IMR-90 (cell line): ENCODE results near the gene KIAA1614. TPM values are rescaled to one million over a fixed set of nuclear protein-coding genes. Genes with fewer than 3 reads are reported as not detected.

Experiments used
- ATAC-seq: fragments of 200-7000 bp; cut with Tn5 transposase; 2 replicates; pipeline ENCODE4 v1.9.1; 2020; ENCODE audit warnings: low read depth, mild to moderate bottlenecking, moderate library complexity
- BruUV-seq: library from RNA; stranded (reverse); fragments of 400-500 nt; replicated peaks from 2 replicates; lab custom pipeline; 2021; lab: Mats Ljungman, UMichigan
- CTCF ChIA-PET: fragments of 300-600 bp; formaldehyde crosslinking; extraction: SDS; loops from one replicate; lab custom pipeline; 2021; ENCODE audit warnings: antibody characterized with exemption; lab: Yijun Ruan, JAX
- POLR2A ChIA-PET: fragments of 300-600 bp; sonication (Branson Sonifier 250); formaldehyde crosslinking; loops from one replicate; lab custom pipeline; 2022; ENCODE audit warnings: antibody characterized with exemption; ENCODE audit not compliant: unreplicated experiment; lab: Charles Lee
- DNase-seq: peaks from one replicate; pipeline ENCODE4 v3.0.0; 2013
- H2AFZ ChIP-seq: replicated peaks from 2 replicates; pipeline ENCODE3; 2013; ENCODE audit warnings: low read length, mild to moderate bottlenecking; ENCODE audit not compliant: poor library complexity
- H2AK5ac ChIP-seq: 2 replicates; pipeline ENCODE4 v1.6.1; 2013; ENCODE audit warnings: low read depth, low read length, inconsistent platforms
- H2AK9ac ChIP-seq: replicated peaks from 2 replicates; pipeline ENCODE3; 2013; ENCODE audit warnings: mild to moderate bottlenecking, low read depth, low read length, moderate library complexity; ENCODE audit not compliant: poor library complexity
- H2BK120ac ChIP-seq: 2 replicates; pipeline ENCODE4 v1.6.1; 2013; ENCODE audit warnings: low read depth, low read length, inconsistent platforms
- H2BK15ac ChIP-seq: 3 replicates; pipeline ENCODE4 v1.6.1; 2013; ENCODE audit warnings: low read depth, low read length, inconsistent platforms
- H2BK20ac ChIP-seq: 2 replicates; pipeline ENCODE4 v1.6.1; 2013; ENCODE audit warnings: low read depth, mild to moderate bottlenecking, inconsistent platforms, low read length, moderate library complexity
- H2BK5ac ChIP-seq: 2 replicates; pipeline ENCODE4 v1.6.1; 2013; ENCODE audit warnings: mild to moderate bottlenecking, low read depth, low read length, inconsistent platforms; ENCODE audit not compliant: poor library complexity, severe bottlenecking
- H3K14ac ChIP-seq: replicated peaks from 2 replicates; pipeline ENCODE4 v1.6.1; 2013; ENCODE audit warnings: low read depth, low read length, inconsistent platforms
- H3K18ac ChIP-seq: 2 replicates; pipeline ENCODE4 v1.6.1; 2013; ENCODE audit warnings: low read depth, low read length, control low read depth
- H3K23ac ChIP-seq: 2 replicates; pipeline ENCODE4 v1.6.1; 2013; ENCODE audit warnings: low read depth, low read length, inconsistent platforms
- H3K27ac ChIP-seq: 2 replicates; pipeline ENCODE4 v1.5.1; 2013; ENCODE audit warnings: mild to moderate bottlenecking, control low read depth, low read length; ENCODE audit not compliant: insufficient read depth
- H3K27me3 ChIP-seq: 2 replicates; pipeline ENCODE4 v1.6.1; 2013; ENCODE audit warnings: low read length; ENCODE audit not compliant: control insufficient read depth, insufficient read depth
- H3K36me3 ChIP-seq: 2 replicates; pipeline ENCODE4 v1.6.1; 2013; ENCODE audit warnings: low read length, mixed read lengths; ENCODE audit not compliant: control insufficient read depth, insufficient read depth
- H3K4ac ChIP-seq: 2 replicates; pipeline ENCODE4 v1.6.1; 2013; ENCODE audit warnings: low read depth, low read length, inconsistent platforms
- H3K4me1 ChIP-seq: 2 replicates; pipeline ENCODE4 v1.6.1; 2013; ENCODE audit warnings: low read length, mixed read lengths; ENCODE audit not compliant: control insufficient read depth, insufficient read depth
- H3K4me2 ChIP-seq: 2 replicates; pipeline ENCODE4 v1.6.1; 2013; ENCODE audit warnings: low read depth, mild to moderate bottlenecking, control low read depth, low read length, moderate library complexity
- H3K4me3 ChIP-seq: 2 replicates; pipeline ENCODE4 v1.5.1; 2013; ENCODE audit warnings: low read depth, mild to moderate bottlenecking, control low read depth, low read length, moderate library complexity; ENCODE audit not compliant: insufficient read depth
- H3K56ac ChIP-seq: 2 replicates; pipeline ENCODE4 v1.6.1; 2013; ENCODE audit warnings: low read length, inconsistent platforms; ENCODE audit not compliant: insufficient read depth; ENCODE audit errors: extremely low read depth
- H3K79me1 ChIP-seq, 2 experiments: 2 replicates each; pipeline ENCODE4 v1.6.1; 2013; ENCODE audit warnings: low read length in 2 of 2, inconsistent platforms in 1 of 2, low read depth in 1 of 2
- H3K9ac ChIP-seq: 2 replicates; pipeline ENCODE4 v1.6.1; 2013; ENCODE audit warnings: low read depth, low read length, control low read depth
- H3K9me1 ChIP-seq: 2 replicates; pipeline ENCODE4 v1.6.1; 2013; ENCODE audit warnings: low read length, inconsistent platforms; ENCODE audit not compliant: insufficient read depth
- H3K9me3 ChIP-seq: 2 replicates; pipeline ENCODE4 v1.6.1; 2013; ENCODE audit warnings: low read length; ENCODE audit not compliant: control insufficient read depth, insufficient read depth
- H4K20me1 ChIP-seq: 2 replicates; pipeline ENCODE4 v1.6.1; 2013; ENCODE audit warnings: low read length, inconsistent platforms; ENCODE audit not compliant: insufficient read depth
- H4K5ac ChIP-seq: 2 replicates; pipeline ENCODE4 v1.6.1; 2013; ENCODE audit warnings: mild to moderate bottlenecking, low read depth, low read length, control low read depth
- H4K8ac ChIP-seq, 2 experiments: 2 replicates each; pipeline ENCODE4 v1.6.1; 2013; ENCODE audit warnings: low read depth in 2 of 2, low read length in 2 of 2, control low read depth in 1 of 2, inconsistent platforms in 1 of 2
- H4K91ac ChIP-seq: 2 replicates; pipeline ENCODE4 v1.6.1; 2013; ENCODE audit warnings: low read depth, low read length, inconsistent platforms; ENCODE audit not compliant: insufficient read depth
- MXI1 ChIP-seq: IDR thresholded peaks from 2 replicates; pipeline ENCODE4 v1.6.1; 2012; ENCODE audit warnings: low read depth, mild to moderate bottlenecking, low read length, moderate library complexity, borderline replicate concordance
- POLR2A ChIP-seq: IDR thresholded peaks from 2 replicates; pipeline ENCODE4 v1.6.1; 2012; ENCODE audit warnings: mild to moderate bottlenecking, low read depth, low read length
- WGBS, 2 experiments: methylation state at CpG; one replicate each; pipeline versions ENCODE4 v1.1.5 to v1.1.7; 2013; ENCODE audit warnings: missing lambda C conversion rate in 2 of 2; ENCODE audit not compliant: insufficient read length in 1 of 2; ENCODE audit errors: extremely low coverage in 2 of 2; 5-methylcytosine and 5-hydroxymethylcytosine counted together
- dilution Hi-C: fragments of 300-500 bp; cut with HindIII; formaldehyde crosslinking; loops from one replicate; pipeline ENCODE4 v1.14.3; 2018; ENCODE audit warnings: low sequenced_read_pairs; ENCODE audit not compliant: unreplicated experiment
- in situ Hi-C: fragments of 300-500 bp; cut with MboI; formaldehyde crosslinking; loops from 3 replicates; pipeline ENCODE4 v1.14.3; 2019; ENCODE audit warnings: low sequenced_read_pairs, inconsistent platforms, mixed read lengths
- intact Hi-C: fragments of 100-400 bp; cut with micrococcal nuclease; formaldehyde crosslinking; loops from 2 replicates; pipeline ENCODE4 v1.10.0; 2022
- polyA plus RNA-seq, 3 experiments: library from polyadenylated mRNA; depleted of rRNA; stranded (reverse); fragments of >200 nt; gene quantifications; 2 replicates each; pipeline ENCODE4 v1.2.3, GENCODE V29; 2012; ENCODE audit warnings: low replicate concordance in 1 of 3
- total RNA-seq: library from RNA; depleted of rRNA; stranded (reverse); fragments of >200 nt; gene quantifications from 2 replicates; pipeline ENCODE4 v1.2.3, GENCODE V29; 2012

KIAA1614 gene
- total and polyA plus RNA-seq, 2 of the 4 experiments (the other 2 are of a cell fraction): 1.8 to 3.5 TPM

- H4K91ac ChIP-seq: no peak overlapping the region
- H2BK120ac ChIP-seq: no peak overlapping the region
- no peak overlapping the region for H2AK9ac ChIP-seq
- no peak overlapping the region for H2AFZ ChIP-seq
- H2BK20ac ChIP-seq: no peak overlapping the region
- no peak overlapping the region for H3K4ac ChIP-seq
- intact Hi-C loops: no loop called here
- no peak overlapping the region for H2AK5ac ChIP-seq
- H4K20me1 ChIP-seq: no peaks in the 10 kb centered on the region
- H3K56ac ChIP-seq: no peak overlapping the region
- dilution Hi-C loops: no loop called here
- H3K9me3 ChIP-seq: peaks cover 4% of the 10 kb centered on the region
- ATAC-seq (no peak), DNase-seq (no peak)
- no peak overlapping the region for H2BK5ac ChIP-seq
- no peak overlapping the region for H3K18ac ChIP-seq
- BruUV-seq: no TSS peak
- no peak for TF ChIP-seq MXI1
- no peak for TF ChIP-seq POLR2A
- H3K14ac ChIP-seq: no peak overlapping the region
- H4K8ac ChIP-seq: no peak overlapping the region
- 89% methylated on average over 6 of the region's 12 CpGs; no CpG with 5 or more reads in 1 of the 2 experiments for WGBS, 2 experiments
- H3K27ac ChIP-seq: no peak overlapping the region
- H3K23ac ChIP-seq: no peak overlapping the region
- H3K27me3 ChIP-seq: no peaks in the 10 kb centered on the region
- ChIA-PET CTCF (no interaction called here), POLR2A (no interaction called here)
- no peak overlapping the region for H3K9ac ChIP-seq
- H3K36me3 ChIP-seq: peaks cover 25% of the 10 kb centered on the region
- H3K4me1 ChIP-seq: peaks cover 10% of the 10 kb centered on the region
- H3K79me1 ChIP-seq: peaks cover 0 to 12% of the 10 kb centered on the region in 2 experiments; a peak in 1 of 4 replicates
- in situ Hi-C loops: no loop called here
- no peak overlapping the region for H2BK15ac ChIP-seq
- no peak overlapping the region for H3K4me2 ChIP-seq
- H3K4me3 ChIP-seq: no peak overlapping the region
- peaks cover 10% of the 10 kb centered on the region; the same call in 1 of the 2 replicates for H3K9me1 ChIP-seq
- H4K5ac ChIP-seq: no peak overlapping the region
Observed at GRCh38 chr1:180950321-180950720, 37.6 kb downstream of the KIAA1614 start.
